ENCODE results near the gene THSD4. TPM values are rescaled to one million over a fixed set of nuclear protein-coding genes. Genes with fewer than 3 reads are reported as not detected.
A peak's percentile ranks its signal among the peaks of the same experiment; 100 is the strongest.

THSD4 gene
- polyA plus RNA-seq, 2 of the 4 experiments (the other 2 are of a cell fraction): 15.8 to 40.7 TPM

- TF ChIP-seq REST (IDR thresholded peaks at IDR 0.05) (no peak), RARB (CRISPR knock-in tag; IDR thresholded peaks at IDR 0.05) (no peak), ZSCAN20 (CRISPR knock-in tag; IDR thresholded peaks at IDR 0.05) (no peak), EP300 (IDR thresholded peaks at IDR 0.05) (no peak)
Measured at GRCh38 chr15:71511796-71512681, 396.8 kb downstream of the THSD4 start (continued).

GRCh38 chr15:71512682-71513006 lies 397.4 kb downstream of the THSD4 start:
- Histone ChIP-seq H3K9me3 (no peaks in the 10 kb centered on the region), H3K4me3 (no peak overlapping the region), H3K4me2 (peak overlapping the region; percentile 33), H3K27ac (no peak overlapping the region), H3K4me1 (peaks cover 16% of the 10 kb centered on the region)
- FAIRE-seq (no peak), DNase-seq (ENCODE audit: low read depth in 1 of 2, low spot score in 1 of 2) (no peak), ATAC-seq (no peak)
- ChIA-PET CTCF (interaction anchor here (0.6 to 0.7 kb wide), 3 partner anchors 29 to 417 kb away, joined by 3 to 4 read pairs (median 4); no protein-coding TSS in a partner anchor), POLR2A (no interaction called here)
- no peak for TF ChIP-seq ZFP36 (IDR thresholded peaks at IDR 0.05; ENCODE audit: borderline replicate concordance, partially characterized antibody)
- TF ChIP-seq ZNF302 (CRISPR knock-in tag; IDR thresholded peaks at IDR 0.05): no peak
- TF ChIP-seq E2F6 (IDR thresholded peaks at IDR 0.05; ENCODE audit: borderline replicate concordance, low read depth): no peak
- no peak for TF ChIP-seq REST (IDR thresholded peaks at IDR 0.05)
- no peak for TF ChIP-seq EHF (CRISPR knock-in tag; IDR thresholded peaks at IDR 0.05)
- TF ChIP-seq, protein P1, sequence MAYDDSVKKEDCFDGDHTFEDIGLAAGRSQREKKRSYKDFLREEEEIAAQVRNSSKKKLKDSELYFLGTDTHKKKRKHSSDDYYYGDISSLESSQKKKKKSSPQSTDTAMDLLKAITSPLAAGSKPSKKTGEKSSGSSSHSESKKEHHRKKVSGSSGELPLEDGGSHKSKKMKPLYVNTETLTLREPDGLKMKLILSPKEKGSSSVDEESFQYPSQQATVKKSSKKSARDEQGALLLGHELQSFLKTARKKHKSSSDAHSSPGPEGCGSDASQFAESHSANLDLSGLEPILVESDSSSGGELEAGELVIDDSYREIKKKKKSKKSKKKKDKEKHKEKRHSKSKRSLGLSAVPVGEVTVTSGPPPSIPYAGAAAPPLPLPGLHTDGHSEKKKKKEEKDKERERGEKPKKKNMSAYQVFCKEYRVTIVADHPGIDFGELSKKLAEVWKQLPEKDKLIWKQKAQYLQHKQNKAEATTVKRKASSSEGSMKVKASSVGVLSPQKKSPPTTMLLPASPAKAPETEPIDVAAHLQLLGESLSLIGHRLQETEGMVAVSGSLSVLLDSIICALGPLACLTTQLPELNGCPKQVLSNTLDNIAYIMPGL (CRISPR knock-in tag; IDR thresholded peaks at IDR 0.05; ENCODE audit: borderline replicate concordance): no peak
- no peak for TF ChIP-seq ZC3H11A (IDR thresholded peaks at IDR 0.05)
- TF ChIP-seq ELK1 (IDR thresholded peaks at IDR 0.05; ENCODE audit: low read depth, low read length): no peak
- TF ChIP-seq, protein P2, sequence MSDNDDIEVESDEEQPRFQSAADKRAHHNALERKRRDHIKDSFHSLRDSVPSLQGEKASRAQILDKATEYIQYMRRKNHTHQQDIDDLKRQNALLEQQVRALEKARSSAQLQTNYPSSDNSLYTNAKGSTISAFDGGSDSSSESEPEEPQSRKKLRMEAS (IDR thresholded peaks at IDR 0.05): no peak
- TF ChIP-seq NFE2L2 (conservative IDR thresholded peaks at IDR 0.05; ENCODE audit: low read length): no peak
- TF ChIP-seq TFCP2L1 (CRISPR knock-in tag; IDR thresholded peaks at IDR 0.05): no peak
- no peak for TF ChIP-seq CTCF (IDR thresholded peaks at IDR 0.05)
- TF ChIP-seq, protein P3, sequence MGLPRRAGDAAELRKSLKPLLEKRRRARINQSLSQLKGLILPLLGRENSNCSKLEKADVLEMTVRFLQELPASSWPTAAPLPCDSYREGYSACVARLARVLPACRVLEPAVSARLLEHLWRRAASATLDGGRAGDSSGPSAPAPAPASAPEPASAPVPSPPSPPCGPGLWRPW (IDR thresholded peaks at IDR 0.05): no peak
- TF ChIP-seq RNF2 (IDR thresholded peaks at IDR 0.05; ENCODE audit: borderline replicate concordance, low read depth): no peak
- TF ChIP-seq, protein P4, sequence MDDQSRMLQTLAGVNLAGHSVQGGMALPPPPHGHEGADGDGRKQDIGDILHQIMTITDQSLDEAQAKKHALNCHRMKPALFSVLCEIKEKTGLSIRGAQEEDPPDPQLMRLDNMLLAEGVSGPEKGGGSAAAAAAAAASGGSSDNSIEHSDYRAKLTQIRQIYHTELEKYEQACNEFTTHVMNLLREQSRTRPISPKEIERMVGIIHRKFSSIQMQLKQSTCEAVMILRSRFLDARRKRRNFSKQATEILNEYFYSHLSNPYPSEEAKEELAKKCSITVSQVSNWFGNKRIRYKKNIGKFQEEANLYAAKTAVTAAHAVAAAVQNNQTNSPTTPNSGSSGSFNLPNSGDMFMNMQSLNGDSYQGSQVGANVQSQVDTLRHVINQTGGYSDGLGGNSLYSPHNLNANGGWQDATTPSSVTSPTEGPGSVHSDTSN (IDR thresholded peaks at IDR 0.05): no peak
- TF ChIP-seq CBX2 (IDR thresholded peaks at IDR 0.05; ENCODE audit: borderline replicate concordance, low read depth): no peak
- WGBS (ENCODE audit: missing lambda C conversion rate): 87% methylated on average over 3 of the region's 3 CpGs

Measured in A549 (cell line).